ENCODE data around the gene EPG5.

DNA sequence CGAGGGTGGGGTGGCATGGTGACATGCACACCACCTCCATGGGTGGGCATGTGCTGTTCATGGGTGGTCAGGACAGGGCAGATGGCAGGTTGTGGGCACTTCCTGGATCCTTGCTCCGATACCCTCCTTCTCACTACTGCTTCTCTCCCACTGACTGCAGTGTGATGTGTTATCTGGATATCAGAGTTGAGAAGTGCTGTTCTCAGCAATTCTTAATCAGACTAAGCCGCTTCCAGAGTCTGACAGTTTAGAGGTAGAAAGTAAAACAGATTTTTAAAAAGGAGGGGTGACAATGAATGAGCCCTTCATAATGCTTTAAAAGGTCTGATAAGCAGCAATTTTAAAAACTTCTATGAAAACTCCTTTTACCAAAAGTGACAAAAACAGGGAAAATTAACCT lies 107.8 kb downstream of the EPG5 start:
- TF ChIP-seq, protein P1, sequence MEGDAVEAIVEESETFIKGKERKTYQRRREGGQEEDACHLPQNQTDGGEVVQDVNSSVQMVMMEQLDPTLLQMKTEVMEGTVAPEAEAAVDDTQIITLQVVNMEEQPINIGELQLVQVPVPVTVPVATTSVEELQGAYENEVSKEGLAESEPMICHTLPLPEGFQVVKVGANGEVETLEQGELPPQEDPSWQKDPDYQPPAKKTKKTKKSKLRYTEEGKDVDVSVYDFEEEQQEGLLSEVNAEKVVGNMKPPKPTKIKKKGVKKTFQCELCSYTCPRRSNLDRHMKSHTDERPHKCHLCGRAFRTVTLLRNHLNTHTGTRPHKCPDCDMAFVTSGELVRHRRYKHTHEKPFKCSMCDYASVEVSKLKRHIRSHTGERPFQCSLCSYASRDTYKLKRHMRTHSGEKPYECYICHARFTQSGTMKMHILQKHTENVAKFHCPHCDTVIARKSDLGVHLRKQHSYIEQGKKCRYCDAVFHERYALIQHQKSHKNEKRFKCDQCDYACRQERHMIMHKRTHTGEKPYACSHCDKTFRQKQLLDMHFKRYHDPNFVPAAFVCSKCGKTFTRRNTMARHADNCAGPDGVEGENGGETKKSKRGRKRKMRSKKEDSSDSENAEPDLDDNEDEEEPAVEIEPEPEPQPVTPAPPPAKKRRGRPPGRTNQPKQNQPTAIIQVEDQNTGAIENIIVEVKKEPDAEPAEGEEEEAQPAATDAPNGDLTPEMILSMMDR (conservative IDR thresholded peaks at IDR 0.05; ENCODE audit: low read depth, low read length), result no peak
- no peak for TF ChIP-seq RAD21 (IDR thresholded peaks at IDR 0.05; ENCODE audit: low read length)
- no peak for TF ChIP-seq POLR2A (IDR thresholded peaks at IDR 0.05; ENCODE audit: low read depth, low read length)
- TF ChIP-seq MXI1 (IDR thresholded peaks at IDR 0.05; ENCODE audit: borderline replicate concordance, low read depth, low read length), result no peak
- no peak for TF ChIP-seq USF2 (IDR thresholded peaks at IDR 0.05; ENCODE audit: low read depth, low read length)
- no peak for TF ChIP-seq CHD1 (IDR thresholded peaks at IDR 0.05; ENCODE audit: low read depth, low read length)

Data from IMR-90 (cell line).